ENCODE results near the gene ZRANB3. TPM values are rescaled to one million over a fixed set of nuclear protein-coding genes. Genes with fewer than 3 reads are reported as not detected.

Gene ZRANB3
- total and polyA plus RNA-seq, 10 of the 15 experiments (the other 5 are each of a cell fraction or from before 2014, with no cell fraction given) = 5.6 to 11.4 (median 9.9) TPM

- Histone ChIP-seq H3K4me1 (ENCODE audit: control insufficient read depth, insufficient read depth, low read length) (no peaks in the 10 kb centered on the region), H3K27ac (ENCODE audit: control insufficient read depth, insufficient read depth) (no peak overlapping the region), H3K36me3 (ENCODE audit: control insufficient read depth in 2 of 2, insufficient read depth in 2 of 2, low read length in 1 of 2) (no peaks in the 10 kb centered on the region), H2AFZ (ENCODE audit: control insufficient read depth, low read depth, low read length) (no peak overlapping the region), H3K79me2 (ENCODE audit: control insufficient read depth, insufficient read depth, low read length) (no peaks in the 10 kb centered on the region), H3K4me2 (ENCODE audit: control insufficient read depth, insufficient read depth) (no peak overlapping the region), H3K9me3 (replicated peaks; ENCODE audit: control insufficient read depth, insufficient read depth, low read length) (peaks cover 4% of the 10 kb centered on the region), H3K4me3 (no peak overlapping the region), H3K9ac (ENCODE audit: control insufficient read depth, insufficient read depth, low read length) (no peak overlapping the region), H4K20me1 (ENCODE audit: control insufficient read depth, insufficient read depth) (no peaks in the 10 kb centered on the region), H3K27me3 (replicated peaks in 1 of 2; ENCODE audit: control insufficient read depth in 2 of 2, insufficient read depth in 2 of 2, low read length in 1 of 2) (no peaks in the 10 kb centered on the region)
- SMC1A ChIA-PET (ENCODE audit: uncharacterized antibody, unreplicated experiment) = no interaction called here
- no TSS peak for BruUV-seq (replicated peaks)
- WGBS (ENCODE audit: insufficient coverage, insufficient replicate concordance, low lambda C conversion rate, missing lambda C conversion rate) = 100% methylated on average over 1 of the region's 1 CpG
- FAIRE-seq = no peak
- CTCF ChIA-PET = no interaction called here
- intact Hi-C loops (cut with micrococcal nuclease; ENCODE audit: unreplicated experiment) (no loop called here), in situ Hi-C loops (cut with MboI) (no loop called here)
- POLR2A ChIA-PET = no interaction called here
- no peak for DNase-seq (ENCODE audit: low read depth, low spot score)
- no peak for TF ChIP-seq RB1 (IDR thresholded peaks at IDR 0.05; ENCODE audit: borderline replicate concordance)
- TF ChIP-seq, protein P1, sequence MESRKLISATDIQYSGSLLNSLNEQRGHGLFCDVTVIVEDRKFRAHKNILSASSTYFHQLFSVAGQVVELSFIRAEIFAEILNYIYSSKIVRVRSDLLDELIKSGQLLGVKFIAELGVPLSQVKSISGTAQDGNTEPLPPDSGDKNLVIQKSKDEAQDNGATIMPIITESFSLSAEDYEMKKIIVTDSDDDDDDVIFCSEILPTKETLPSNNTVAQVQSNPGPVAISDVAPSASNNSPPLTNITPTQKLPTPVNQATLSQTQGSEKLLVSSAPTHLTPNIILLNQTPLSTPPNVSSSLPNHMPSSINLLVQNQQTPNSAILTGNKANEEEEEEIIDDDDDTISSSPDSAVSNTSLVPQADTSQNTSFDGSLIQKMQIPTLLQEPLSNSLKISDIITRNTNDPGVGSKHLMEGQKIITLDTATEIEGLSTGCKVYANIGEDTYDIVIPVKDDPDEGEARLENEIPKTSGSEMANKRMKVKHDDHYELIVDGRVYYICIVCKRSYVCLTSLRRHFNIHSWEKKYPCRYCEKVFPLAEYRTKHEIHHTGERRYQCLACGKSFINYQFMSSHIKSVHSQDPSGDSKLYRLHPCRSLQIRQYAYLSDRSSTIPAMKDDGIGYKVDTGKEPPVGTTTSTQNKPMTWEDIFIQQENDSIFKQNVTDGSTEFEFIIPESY (IDR thresholded peaks at IDR 0.05) = no peak
- TF ChIP-seq TBL1XR1 (IDR thresholded peaks at IDR 0.05; ENCODE audit: low read depth, low read length) = no peak
- TF ChIP-seq, protein P2, sequence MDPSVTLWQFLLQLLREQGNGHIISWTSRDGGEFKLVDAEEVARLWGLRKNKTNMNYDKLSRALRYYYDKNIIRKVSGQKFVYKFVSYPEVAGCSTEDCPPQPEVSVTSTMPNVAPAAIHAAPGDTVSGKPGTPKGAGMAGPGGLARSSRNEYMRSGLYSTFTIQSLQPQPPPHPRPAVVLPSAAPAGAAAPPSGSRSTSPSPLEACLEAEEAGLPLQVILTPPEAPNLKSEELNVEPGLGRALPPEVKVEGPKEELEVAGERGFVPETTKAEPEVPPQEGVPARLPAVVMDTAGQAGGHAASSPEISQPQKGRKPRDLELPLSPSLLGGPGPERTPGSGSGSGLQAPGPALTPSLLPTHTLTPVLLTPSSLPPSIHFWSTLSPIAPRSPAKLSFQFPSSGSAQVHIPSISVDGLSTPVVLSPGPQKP (IDR thresholded peaks at IDR 0.05; ENCODE audit: low read depth, low read length) = no peak
- TF ChIP-seq, protein P3, sequence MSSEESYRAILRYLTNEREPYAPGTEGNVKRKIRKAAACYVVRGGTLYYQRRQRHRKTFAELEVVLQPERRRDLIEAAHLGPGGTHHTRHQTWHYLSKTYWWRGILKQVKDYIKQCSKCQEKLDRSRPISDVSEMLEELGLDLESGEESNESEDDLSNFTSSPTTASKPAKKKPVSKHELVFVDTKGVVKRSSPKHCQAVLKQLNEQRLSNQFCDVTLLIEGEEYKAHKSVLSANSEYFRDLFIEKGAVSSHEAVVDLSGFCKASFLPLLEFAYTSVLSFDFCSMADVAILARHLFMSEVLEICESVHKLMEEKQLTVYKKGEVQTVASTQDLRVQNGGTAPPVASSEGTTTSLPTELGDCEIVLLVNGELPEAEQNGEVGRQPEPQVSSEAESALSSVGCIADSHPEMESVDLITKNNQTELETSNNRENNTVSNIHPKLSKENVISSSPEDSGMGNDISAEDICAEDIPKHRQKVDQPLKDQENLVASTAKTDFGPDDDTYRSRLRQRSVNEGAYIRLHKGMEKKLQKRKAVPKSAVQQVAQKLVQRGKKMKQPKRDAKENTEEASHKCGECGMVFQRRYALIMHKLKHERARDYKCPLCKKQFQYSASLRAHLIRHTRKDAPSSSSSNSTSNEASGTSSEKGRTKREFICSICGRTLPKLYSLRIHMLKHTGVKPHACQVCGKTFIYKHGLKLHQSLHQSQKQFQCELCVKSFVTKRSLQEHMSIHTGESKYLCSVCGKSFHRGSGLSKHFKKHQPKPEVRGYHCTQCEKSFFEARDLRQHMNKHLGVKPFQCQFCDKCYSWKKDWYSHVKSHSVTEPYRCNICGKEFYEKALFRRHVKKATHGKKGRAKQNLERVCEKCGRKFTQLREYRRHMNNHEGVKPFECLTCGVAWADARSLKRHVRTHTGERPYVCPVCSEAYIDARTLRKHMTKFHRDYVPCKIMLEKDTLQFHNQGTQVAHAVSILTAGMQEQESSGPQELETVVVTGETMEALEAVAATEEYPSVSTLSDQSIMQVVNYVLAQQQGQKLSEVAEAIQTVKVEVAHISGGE (CRISPR knock-in tag; IDR thresholded peaks at IDR 0.05) = no peak
- no peak for TF ChIP-seq POLR2AphosphoS5 (IDR thresholded peaks at IDR 0.05; ENCODE audit: low read length)
- TF ChIP-seq CTCF (IDR thresholded peaks at IDR 0.05 in 2 of 3, conservative IDR thresholded peaks at IDR 0.05 in 1 of 3; ENCODE audit: control insufficient read depth in 2 of 3, extremely low read depth in 1 of 3, insufficient read depth in 1 of 3, low read depth in 3 of 3, low read length in 3 of 3) = no peak
- no peak for TF ChIP-seq BHLHE40 (IDR thresholded peaks at IDR 0.05; ENCODE audit: borderline replicate concordance in 1 of 2, low read depth in 2 of 2, low read length in 1 of 2)
- TF ChIP-seq RELA (IDR thresholded peaks at IDR 0.05; ENCODE audit: borderline replicate concordance, partially characterized antibody) = no peak
- TF ChIP-seq SMAD1 (IDR thresholded peaks at IDR 0.05; ENCODE audit: low read depth, partially characterized antibody) = no peak
- TF ChIP-seq NFYB (IDR thresholded peaks at IDR 0.05; ENCODE audit: insufficient read depth, low read depth, low read length) = no peak
- RAD21 ChIA-PET (ENCODE audit: unreplicated experiment) = no interaction called here
- no peak for ATAC-seq
Measured at GRCh38 chr2:135454608-135455007, 76.4 kb downstream of the ZRANB3 start.

Measured in GM12878 (cell line).